Ovary (tissue), 9 donors: ENCODE data around the gene CBY1. TPM values are rescaled to one million over a fixed set of nuclear protein-coding genes. Genes with fewer than 3 reads are reported as not detected.

Source experiments
- DNase-seq, 5 donors: peaks; one replicate each; pipeline ENCODE4 v3.0.0-alpha.2; 2019 to 2020
- H3K27ac ChIP-seq, 2 donors: fragments of 200-600 bp; one replicate each; pipeline versions ENCODE4 v1.5.1 to v1.8.0; 2019 to 2022
- H3K27me3 ChIP-seq: fragments of 200-600 bp; one replicate; pipeline ENCODE4 v1.8.0; 2022
- H3K36me3 ChIP-seq: fragments of 200-600 bp; sonication (generic); one replicate; pipeline ENCODE4 v1.5.1; 2019
- H3K4me1 ChIP-seq: one replicate; pipeline ENCODE4 v1.8.1; 2013; ENCODE audit warnings: mild to moderate bottlenecking, moderate library complexity; ENCODE audit not compliant: insufficient read depth
- H3K4me3 ChIP-seq: fragments of 200-600 bp; sonication (generic); one replicate; pipeline ENCODE4 v1.5.1; 2017
- H3K9me3 ChIP-seq, 2 donors: fragments of 200-600 bp in 1 of 2; sonication (generic) in 1 of 2; one replicate each; pipeline versions ENCODE4 v1.5.1 to v1.8.1; 2013 to 2019; ENCODE audit warnings: mild to moderate bottlenecking in 1 of 2, moderate library complexity in 1 of 2
- EP300 ChIP-seq: sonication (generic); formaldehyde crosslinking; IDR thresholded peaks from one replicate; pipeline ENCODE4 v1.6.1; 2017; ENCODE audit warnings: antibody characterized with exemption
- POLR2A ChIP-seq: fragments of 450-650 bp; IDR thresholded peaks from one replicate; pipeline ENCODE4 v1.6.1; 2017; ENCODE audit warnings: antibody characterized with exemption, mild to moderate bottlenecking, moderate library complexity
- WGBS, 3 donors: extraction: QIAGEN DNeasy Blood & Tissue Kit in 1 of 3; methylation state at CpG; one replicate each; pipeline versions ENCODE4 v1.1.5 to v1.1.7; 2013 to 2017; 5-methylcytosine and 5-hydroxymethylcytosine counted together
- intact Hi-C, 4 donors: fragments of 100-400 bp; cut with DNase I; formaldehyde crosslinking; loops; one replicate each; pipeline versions ENCODE4 v1.11.0 to v1.15.1; 2022 to 2023
- polyA plus RNA-seq, 2 donors: library from polyadenylated mRNA; stranded (reverse); fragments of 200-250 nt in 1 of 2; fragments of 350-450 nt in 1 of 2; fragmentation: Illumina TruSeq in 1 of 2; extraction: RNeasy Lipid Tissue Mini Kit (QIAGEN cat#74804) in 1 of 2; gene quantifications; one replicate each; pipeline ENCODE4 v1.2.3, GENCODE V29; 2013 to 2014
- total RNA-seq, 7 donors: library from RNA; depleted of rRNA in 2 of 7; stranded (reverse); fragments of >200 nt in 2 of 7; fragmentation: NEBNext Ultra II Directional in 3 of 7; extraction: Animal tissue kit (Norgen Biotek cat#: 25700) in 3 of 7; gene quantifications; one replicate each; pipeline versions ENCODE4 v1.1.0 to v1.2.4, GENCODE V29; 2016 to 2023
- TF ChIP-seq, protein P1 (sequence below), 3 donors: fragments of 450-650 bp in 2 of 3; fragments of 200-600 bp in 1 of 3; IDR thresholded peaks; one replicate each; pipeline versions ENCODE4 v1.5.1 to v1.8.0; 2016 to 2022; ENCODE audit warnings: antibody characterized with exemption in 3 of 3, mild to moderate bottlenecking in 1 of 3
- donor health status: DM: no; HTN: no; CAD: no; lungs with moderate emphysema.
- donor health status: DM: no; HTN: no; CAD: no.
- donor health status: Bipolar disorder and iron deficiency.
- donor health status: DM: yes; HTN: yes; CAD: no.
- donor health status: DM: no; HTN: no; CAD: no.
- donor health status: DM: yes; HTN: yes; CAD: no.

The CBY1 gene
- total and polyA plus RNA-seq, 9 donors: 15.5 to 84.0 (median 40.5) TPM

GRCh38 chr22:38706101-38706900, 49.9 kb downstream of the CBY1 start:
- peak overlapping the region; percentile 89 for H3K4me3 ChIP-seq
- H3K4me1 ChIP-seq: peaks cover 7% of the 10 kb centered on the region
- no peaks in the 10 kb centered on the region for H3K9me3 ChIP-seq
- H3K27me3 ChIP-seq: no peaks in the 10 kb centered on the region
- H3K27ac ChIP-seq: peak overlapping the region; percentile 77 to 96
- 0 to 1% (median 0%) methylated on average over 39 to 80 of the region's 80 CpGs for WGBS, 3 donors
- no peaks in the 10 kb centered on the region for H3K36me3 ChIP-seq
- intact Hi-C loops: no loop called here
- TF ChIP-seq EP300 (no peak), POLR2A (no peak)
- TF ChIP-seq, protein P1, sequence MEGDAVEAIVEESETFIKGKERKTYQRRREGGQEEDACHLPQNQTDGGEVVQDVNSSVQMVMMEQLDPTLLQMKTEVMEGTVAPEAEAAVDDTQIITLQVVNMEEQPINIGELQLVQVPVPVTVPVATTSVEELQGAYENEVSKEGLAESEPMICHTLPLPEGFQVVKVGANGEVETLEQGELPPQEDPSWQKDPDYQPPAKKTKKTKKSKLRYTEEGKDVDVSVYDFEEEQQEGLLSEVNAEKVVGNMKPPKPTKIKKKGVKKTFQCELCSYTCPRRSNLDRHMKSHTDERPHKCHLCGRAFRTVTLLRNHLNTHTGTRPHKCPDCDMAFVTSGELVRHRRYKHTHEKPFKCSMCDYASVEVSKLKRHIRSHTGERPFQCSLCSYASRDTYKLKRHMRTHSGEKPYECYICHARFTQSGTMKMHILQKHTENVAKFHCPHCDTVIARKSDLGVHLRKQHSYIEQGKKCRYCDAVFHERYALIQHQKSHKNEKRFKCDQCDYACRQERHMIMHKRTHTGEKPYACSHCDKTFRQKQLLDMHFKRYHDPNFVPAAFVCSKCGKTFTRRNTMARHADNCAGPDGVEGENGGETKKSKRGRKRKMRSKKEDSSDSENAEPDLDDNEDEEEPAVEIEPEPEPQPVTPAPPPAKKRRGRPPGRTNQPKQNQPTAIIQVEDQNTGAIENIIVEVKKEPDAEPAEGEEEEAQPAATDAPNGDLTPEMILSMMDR (IDR thresholded peaks at IDR 0.05): no peak
- DNase-seq: peak; percentile 47 to 76 (median 72)

DNA sequence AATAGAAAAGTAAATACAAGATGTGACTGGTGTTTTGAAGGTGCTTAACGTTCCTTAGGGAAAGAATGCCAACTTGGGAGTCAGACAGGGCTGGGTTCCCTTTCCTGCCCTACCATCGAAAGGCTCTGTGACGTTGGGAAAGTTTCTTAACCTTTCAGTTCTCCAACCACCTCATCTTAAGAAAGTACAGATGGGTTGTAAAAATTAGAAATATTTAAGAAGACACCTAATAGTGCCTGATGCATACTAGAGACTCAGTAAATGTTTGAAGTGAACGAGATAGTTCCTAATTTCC, 50.4 kb downstream of the CBY1 start:
- peak overlapping the region; percentile 89 for H3K4me3 ChIP-seq
- TF ChIP-seq, protein P1 (IDR thresholded peaks at IDR 0.05): no peak
- TF ChIP-seq EP300 (no peak), POLR2A (no peak)
- no peak for DNase-seq
- intact Hi-C loops: no loop called here
- no peak overlapping the region for H3K27ac ChIP-seq
- no peaks in the 10 kb centered on the region for H3K27me3 ChIP-seq
- no peaks in the 10 kb centered on the region for H3K36me3 ChIP-seq
- no peaks in the 10 kb centered on the region for H3K9me3 ChIP-seq
- 3% methylated on average over 4 of the region's 4 CpGs for WGBS, 3 donors
- H3K4me1 ChIP-seq: peaks cover 7% of the 10 kb centered on the region

- H3K4me3 ChIP-seq: peak overlapping the region; percentile 89
- no peak for DNase-seq
- H3K27ac ChIP-seq: no peak overlapping the region
- WGBS, 3 donors: 50 to 62% (median 52%) methylated on average over 2 of the region's 2 CpGs
- H3K4me1 ChIP-seq: peaks cover 7% of the 10 kb centered on the region
- intact Hi-C loops: no loop called here
- no peaks in the 10 kb centered on the region for H3K36me3 ChIP-seq
- H3K9me3 ChIP-seq: no peaks in the 10 kb centered on the region
- H3K27me3 ChIP-seq: no peaks in the 10 kb centered on the region
- TF ChIP-seq, protein P1 (IDR thresholded peaks at IDR 0.05): no peak
- no peak for TF ChIP-seq EP300
- no peak for TF ChIP-seq POLR2A
Observed at GRCh38 chr22:38707346-38707745, 50.9 kb downstream of the CBY1 start.

DNA sequence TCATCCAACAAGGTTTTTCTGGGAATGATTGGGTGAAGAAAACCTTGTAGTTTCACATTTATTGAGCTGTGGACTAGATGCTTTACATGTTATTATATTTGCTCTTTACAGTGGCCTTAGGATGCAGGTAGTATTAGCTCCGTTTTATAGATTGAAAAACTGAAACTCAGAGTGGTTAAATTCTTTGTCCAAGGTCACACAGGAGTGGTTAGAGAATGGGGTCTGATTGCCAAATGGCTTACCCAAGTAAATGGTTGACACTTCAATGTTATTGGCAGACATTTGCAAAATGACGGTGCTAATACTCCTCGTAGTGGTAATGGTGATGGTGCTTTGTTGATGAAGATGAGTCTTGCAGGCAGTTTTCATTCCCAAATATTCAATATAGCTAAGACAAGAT, 51.5 kb downstream of the CBY1 start:
- H3K36me3 ChIP-seq: no peaks in the 10 kb centered on the region
- no peak for TF ChIP-seq EP300
- TF ChIP-seq POLR2A: no peak
- TF ChIP-seq, protein P1 (IDR thresholded peaks at IDR 0.05): no peak
- H3K27ac ChIP-seq: no peak overlapping the region
- WGBS, 3 donors: 80 to 81% (median 80%) methylated on average over 3 of the region's 3 CpGs
- no peaks in the 10 kb centered on the region for H3K9me3 ChIP-seq
- no peaks in the 10 kb centered on the region for H3K27me3 ChIP-seq
- intact Hi-C loops: no loop called here
- H3K4me1 ChIP-seq: peaks cover 9% of the 10 kb centered on the region
- DNase-seq: no peak
- no peak overlapping the region for H3K4me3 ChIP-seq
